MM.1S (cell line): ENCODE results near the gene RIPK4.

ENCODE experiments used
- DNase-seq: peaks from one replicate; pipeline ENCODE4 v3.0.0-alpha.2; 2015
- H2AFZ ChIP-seq: fragments of 300-600 bp; sonication (generic); 2 replicates; pipeline ENCODE4 v1.6.0; 2016; ENCODE audit warnings: antibody characterized with exemption, low read length
- H3F3A ChIP-seq: fragments of 300-600 bp; sonication (generic); 2 replicates; pipeline ENCODE4 v1.6.1; 2016; ENCODE audit warnings: mild to moderate bottlenecking, antibody characterized with exemption, low read length, moderate library complexity, mixed read lengths; ENCODE audit not compliant: insufficient read depth
- H3K27ac ChIP-seq: fragments of 300-600 bp; sonication (generic); 2 replicates; pipeline ENCODE4 v1.5.1; 2016; ENCODE audit warnings: mild to moderate bottlenecking, low read length
- H3K27me3 ChIP-seq: fragments of 300-600 bp; sonication (generic); replicated peaks from 2 replicates; pipeline ENCODE4 v1.6.0; 2016; ENCODE audit warnings: low read length; ENCODE audit not compliant: insufficient read depth
- H3K36me3 ChIP-seq: fragments of 300-600 bp; sonication (generic); replicated peaks from 2 replicates; pipeline ENCODE4 v1.6.1; 2016; ENCODE audit warnings: mild to moderate bottlenecking, low read length, mixed read lengths; ENCODE audit not compliant: insufficient read depth
- H3K4me1 ChIP-seq: fragments of 300-600 bp; sonication (generic); 2 replicates; pipeline ENCODE4 v1.6.1; 2016; ENCODE audit warnings: low read length, mixed read lengths
- H3K4me2 ChIP-seq: fragments of 300-600 bp; sonication (generic); 2 replicates; pipeline ENCODE4 v1.6.0; 2016; ENCODE audit warnings: low read depth, low read length
- H3K4me3 ChIP-seq: fragments of 300-600 bp; sonication (generic); 2 replicates; pipeline ENCODE4 v1.5.1; 2016; ENCODE audit warnings: low read length, mixed read lengths
- H3K79me2 ChIP-seq: fragments of 300-600 bp; sonication (generic); 2 replicates; pipeline ENCODE4 v1.6.1; 2016; ENCODE audit warnings: mixed run types, low read length, mixed read lengths
- H3K9ac ChIP-seq: fragments of 300-600 bp; sonication (generic); 2 replicates; pipeline ENCODE4 v1.6.1; 2016; ENCODE audit warnings: low read length, mixed read lengths
- H3K9me2 ChIP-seq: fragments of 300-600 bp; sonication (generic); replicated peaks from 2 replicates; pipeline ENCODE4 v1.6.1; 2016; ENCODE audit warnings: mild to moderate bottlenecking, low read length, mixed read lengths; ENCODE audit not compliant: insufficient read depth
- H3K9me3 ChIP-seq: fragments of 300-600 bp; sonication (generic); replicated peaks from 2 replicates; pipeline ENCODE4 v1.6.1; 2016; ENCODE audit warnings: mild to moderate bottlenecking, low read length, mixed read lengths; ENCODE audit not compliant: insufficient read depth
- H4K20me1 ChIP-seq: fragments of 300-600 bp; sonication (generic); 2 replicates; pipeline ENCODE4 v1.6.1; 2016; ENCODE audit warnings: mild to moderate bottlenecking, low read length, moderate library complexity, mixed read lengths; ENCODE audit not compliant: insufficient read depth
- CTCF ChIP-seq: fragments of 300-600 bp; sonication (generic); IDR thresholded peaks from 2 replicates; pipeline ENCODE4 v1.5.1; 2016; ENCODE audit warnings: antibody characterized with exemption, low read length, mixed read lengths
- EZH2 ChIP-seq: fragments of 300-600 bp; sonication (generic); optimal IDR thresholded peaks from 2 replicates; pipeline ENCODE3; 2017; ENCODE audit warnings: low read depth, mild to moderate bottlenecking, antibody characterized with exemption, low read length, mixed read lengths
- EZH2phosphoT487 ChIP-seq: fragments of 300-600 bp; sonication (generic); IDR thresholded peaks from 2 replicates; pipeline ENCODE4 v1.6.1; 2018; ENCODE audit warnings: antibody characterized with exemption, low read length

The RIPK4 gene

DNA sequence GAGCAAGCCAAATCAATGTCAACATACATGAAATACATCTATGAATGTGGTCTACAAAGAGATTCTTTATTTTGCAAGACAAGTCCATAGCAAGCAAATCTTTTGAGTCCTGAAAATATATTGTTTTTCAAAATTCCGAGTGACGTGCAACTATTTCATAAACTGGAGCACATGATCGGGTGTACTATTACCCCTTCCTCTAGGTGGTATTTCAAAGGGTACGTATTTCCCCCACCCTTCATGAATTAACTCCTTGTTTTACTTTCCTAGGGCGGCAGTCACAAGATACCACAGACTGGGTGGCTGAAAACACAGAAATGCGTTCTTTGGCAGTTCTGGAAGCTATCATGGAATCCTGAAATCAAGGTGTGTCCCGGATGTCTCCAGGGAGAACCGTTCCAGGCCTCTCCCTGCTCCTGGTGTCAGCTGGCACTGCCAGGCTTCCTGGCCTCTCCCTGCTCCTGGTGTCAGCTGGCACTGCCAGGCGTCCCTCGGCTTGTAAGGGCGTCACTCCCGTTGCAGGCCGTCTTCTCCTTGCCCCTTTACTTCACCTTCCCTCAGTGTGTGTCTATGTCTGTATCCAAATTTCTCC lies 55.3 kb downstream of the RIPK4 start:
- no peak for DNase-seq
- H3K9ac ChIP-seq, result no peak overlapping the region
- no peak overlapping the region for H3K4me3 ChIP-seq
- no peak overlapping the region for H3K4me2 ChIP-seq
- no peak overlapping the region for H2AFZ ChIP-seq
- no peaks in the 10 kb centered on the region for H3F3A ChIP-seq
- no peaks in the 10 kb centered on the region for H4K20me1 ChIP-seq
- H3K9me2 ChIP-seq, result no peaks in the 10 kb centered on the region
- H3K27ac ChIP-seq, result no peak overlapping the region
- H3K4me1 ChIP-seq, result no peaks in the 10 kb centered on the region
- no peaks in the 10 kb centered on the region for H3K9me3 ChIP-seq
- no peaks in the 10 kb centered on the region for H3K79me2 ChIP-seq
- TF ChIP-seq EZH2, result no peak
- H3K27me3 ChIP-seq, result peaks cover 65% of the 10 kb centered on the region
- no peaks in the 10 kb centered on the region for H3K36me3 ChIP-seq

- no peak overlapping the region for H3K27ac ChIP-seq
- H3K27me3 ChIP-seq, result peaks cover 58% of the 10 kb centered on the region
- no peaks in the 10 kb centered on the region for H3K9me2 ChIP-seq
- no peaks in the 10 kb centered on the region for H3K4me1 ChIP-seq
- no peak for TF ChIP-seq EZH2phosphoT487
- TF ChIP-seq EZH2, result no peak
- H3F3A ChIP-seq, result no peaks in the 10 kb centered on the region
- DNase-seq, result no peak
- no peak overlapping the region for H3K4me2 ChIP-seq
- no peak overlapping the region for H2AFZ ChIP-seq
- H3K36me3 ChIP-seq, result no peaks in the 10 kb centered on the region
- no peaks in the 10 kb centered on the region for H4K20me1 ChIP-seq
- no peak overlapping the region for H3K9ac ChIP-seq
- no peak overlapping the region for H3K4me3 ChIP-seq
- H3K79me2 ChIP-seq, result no peaks in the 10 kb centered on the region
- no peaks in the 10 kb centered on the region for H3K9me3 ChIP-seq
Measured at GRCh38 chr21:41710823-41711160, 56.1 kb downstream of the RIPK4 start.

DNA sequence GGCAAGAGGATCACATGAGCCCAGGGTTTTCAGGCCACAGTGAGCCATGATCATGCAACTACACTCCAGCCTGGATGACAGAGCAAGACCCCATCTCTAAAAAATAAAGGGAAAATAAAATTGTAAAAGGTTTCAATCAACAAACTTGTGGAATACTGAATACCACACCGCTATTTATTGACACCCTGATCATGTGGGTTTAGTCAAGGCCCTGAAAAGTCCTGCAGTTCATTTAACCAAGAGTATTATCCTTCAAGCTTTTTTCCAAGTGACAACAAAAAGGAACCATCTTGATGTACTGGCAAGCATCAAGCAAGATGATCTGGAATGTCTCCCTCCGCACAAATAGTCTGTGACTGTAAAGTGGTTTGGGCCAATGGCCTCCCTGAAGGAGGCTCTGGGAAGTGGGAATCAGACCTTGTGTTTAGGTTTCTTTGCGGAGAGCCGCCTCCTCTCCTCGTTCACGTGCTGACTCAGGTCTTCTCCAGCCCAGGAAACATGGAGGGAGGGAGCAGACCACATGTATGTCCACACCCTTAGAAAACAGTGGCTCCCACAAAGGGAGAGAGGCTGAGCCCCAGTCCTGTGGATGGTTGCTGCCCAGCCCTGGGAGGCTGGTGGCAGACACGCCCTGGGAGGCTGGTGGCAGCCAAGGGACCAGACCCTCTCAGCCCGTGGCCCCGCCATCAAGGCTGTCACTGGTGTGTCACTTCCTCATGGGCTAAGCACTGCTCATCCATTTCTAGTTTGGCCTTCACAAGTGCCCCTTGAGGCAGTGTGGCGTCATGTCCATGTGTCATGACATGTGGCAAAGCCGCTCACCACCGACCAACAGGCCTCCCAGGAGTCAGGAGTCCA lies 56.7 kb downstream of the RIPK4 start:
- DNase-seq, result no peak
- Histone ChIP-seq H2AFZ (no peak overlapping the region), H3K9me2 (no peaks in the 10 kb centered on the region), H3K79me2 (no peaks in the 10 kb centered on the region), H3K9me3 (no peaks in the 10 kb centered on the region), H4K20me1 (no peaks in the 10 kb centered on the region), H3K27ac (no peak overlapping the region), H3K9ac (no peak overlapping the region), H3K27me3 (peaks cover 55% of the 10 kb centered on the region), H3K4me2 (no peak overlapping the region), H3K4me1 (no peaks in the 10 kb centered on the region), H3K4me3 (no peak overlapping the region), H3F3A (no peaks in the 10 kb centered on the region), H3K36me3 (no peaks in the 10 kb centered on the region)
- TF ChIP-seq EZH2, result no peak
- no peak for TF ChIP-seq CTCF
- TF ChIP-seq EZH2phosphoT487, result no peak

DNA sequence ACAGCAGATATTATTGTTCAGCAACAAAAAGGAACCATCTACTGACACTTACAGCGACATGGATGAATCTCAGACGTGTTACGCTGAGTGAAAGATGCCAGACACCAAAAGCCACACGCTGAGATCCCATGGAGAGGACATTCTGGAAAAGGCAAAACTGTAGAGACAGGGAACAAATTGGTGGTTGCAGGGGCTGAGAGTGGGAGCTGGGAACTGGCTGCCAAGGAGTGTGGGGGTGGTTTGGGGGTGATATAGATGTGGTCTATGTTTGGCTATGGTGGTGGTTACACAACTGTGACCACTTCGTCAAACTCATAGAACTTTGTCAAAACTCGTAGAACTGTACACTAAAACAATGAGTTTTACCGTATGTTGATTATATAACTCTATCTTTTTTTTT lies 57.7 kb downstream of the RIPK4 start:
- Histone ChIP-seq H3K36me3 (no peaks in the 10 kb centered on the region), H3K79me2 (no peaks in the 10 kb centered on the region), H3K9ac (no peak overlapping the region), H4K20me1 (no peaks in the 10 kb centered on the region), H3K27ac (no peak overlapping the region), H2AFZ (no peak overlapping the region), H3K4me2 (no peak overlapping the region), H3K9me2 (no peaks in the 10 kb centered on the region), H3K27me3 (peaks cover 48% of the 10 kb centered on the region), H3K9me3 (no peaks in the 10 kb centered on the region), H3F3A (no peaks in the 10 kb centered on the region), H3K4me3 (no peak overlapping the region), H3K4me1 (no peaks in the 10 kb centered on the region)
- no peak for DNase-seq
- TF ChIP-seq CTCF (no peak), EZH2 (no peak), EZH2phosphoT487 (no peak)
